Right renal cortex interstitium (tissue), 3 donors: ENCODE measurements around the gene NGRN. TPM values are rescaled to one million over a fixed set of nuclear protein-coding genes. Genes with fewer than 3 reads are reported as not detected.
"Not testable (repeated sequence)": the region's sequence is repeated elsewhere in the genome, so short reads cannot be mapped to it uniquely, and the experiment has no call there.

Source experiments
- DNase-seq, 3 donors: peaks; one replicate each; pipeline ENCODE4 v3.0.0-alpha.2; 2013; ENCODE audit warnings: low read depth in 3 of 3, low spot score in 2 of 3
- polyA plus RNA-seq, 3 donors: library from polyadenylated mRNA; unstranded; fragments of 120-200 nt; gene quantifications; one replicate each; pipeline ENCODE4 v1.2.1, GENCODE V29; 2013; ENCODE audit not compliant: insufficient read length in 3 of 3

The NGRN gene
- polyA plus RNA-seq, 3 donors = 122 to 129 (median 126) TPM

GRCh38 chr15:90271459-90272166 lies 6.1 kb downstream of the NGRN start:
- no peak for DNase-seq

- not testable (repeated sequence) for DNase-seq
Observed at GRCh38 chr15:90278467-90278866, 13.0 kb downstream of the NGRN start.

DNA sequence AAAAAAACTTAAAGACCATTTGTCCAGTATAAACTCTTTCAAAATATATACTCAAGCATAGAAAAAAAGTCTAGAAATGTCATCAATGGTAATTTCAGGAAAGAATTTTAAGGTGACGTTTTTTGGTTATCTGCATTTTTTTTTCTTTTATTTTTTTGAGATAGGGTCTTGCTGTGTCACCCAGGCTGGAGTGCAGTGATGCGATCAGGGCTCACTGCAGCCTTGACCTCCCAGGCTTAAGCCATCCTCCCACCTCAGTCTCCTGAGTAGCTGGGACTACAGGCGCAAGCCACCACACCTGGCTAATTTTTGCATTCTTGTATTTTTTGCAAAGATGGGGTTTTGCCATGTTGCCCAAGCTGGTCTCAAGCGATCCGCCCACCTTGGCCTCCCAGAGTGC lies 15.3 kb downstream of the NGRN start:
- DNase-seq = not testable (repeated sequence)

GRCh38 chr15:90281637-90282036 lies 16.2 kb downstream of the NGRN start:
- not testable (repeated sequence) for DNase-seq

- no peak for DNase-seq
Observed at GRCh38 chr15:90286678-90287077, 21.2 kb downstream of the NGRN start.

GRCh38 chr15:90287101-90287500 lies 21.6 kb downstream of the NGRN start:
- DNase-seq = no peak

DNA sequence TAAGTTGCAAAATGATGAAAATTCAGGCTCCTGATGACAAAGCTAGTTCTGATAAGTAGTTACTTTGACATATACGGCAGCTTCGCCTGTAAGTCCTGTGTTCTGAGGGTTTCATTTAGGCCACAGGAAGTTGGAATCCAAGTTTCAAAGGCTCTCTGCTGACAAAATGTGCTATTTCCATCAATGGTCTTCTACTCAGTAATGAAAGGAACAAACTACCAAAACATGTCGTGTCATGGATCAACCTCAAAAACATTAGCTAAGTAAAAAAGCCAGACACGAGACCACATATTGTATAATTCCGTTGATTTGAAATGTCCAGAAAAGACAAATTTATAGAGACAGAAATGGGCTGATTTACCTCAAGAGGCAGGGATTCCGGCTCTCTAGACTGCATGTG lies 22.5 kb downstream of the NGRN start:
- no peak for DNase-seq

- DNase-seq = no peak
Observed at GRCh38 chr15:90291679-90292356, 26.3 kb downstream of the NGRN start.

- not testable (repeated sequence) for DNase-seq
Observed at GRCh38 chr15:90293040-90293810, 27.8 kb downstream of the NGRN start.

DNA sequence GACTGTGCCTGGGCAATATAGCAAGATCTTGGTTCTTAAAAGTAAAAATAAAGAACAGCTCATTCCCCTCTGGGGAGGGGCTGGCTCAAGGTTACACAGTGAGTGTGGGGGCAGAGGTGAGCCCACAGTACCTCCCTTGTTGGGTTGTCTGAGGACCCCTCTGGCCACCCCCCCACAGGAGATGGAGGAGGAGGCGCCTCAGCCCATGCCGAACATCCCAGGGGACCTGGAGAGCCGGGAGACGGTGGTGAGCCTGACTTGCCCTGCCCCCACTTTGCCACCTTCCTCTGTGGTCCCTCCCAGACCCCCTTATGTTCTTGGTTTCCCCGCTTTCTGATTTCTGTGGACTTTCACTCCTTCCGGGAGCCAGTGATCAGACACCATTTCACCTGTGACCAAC lies 28.7 kb downstream of the NGRN start:
- no peak for DNase-seq

GRCh38 chr15:90294601-90295269 lies 29.3 kb downstream of the NGRN start:
- no peak for DNase-seq

GRCh38 chr15:90295270-90295648 lies 29.8 kb downstream of the NGRN start:
- no peak for DNase-seq

DNA sequence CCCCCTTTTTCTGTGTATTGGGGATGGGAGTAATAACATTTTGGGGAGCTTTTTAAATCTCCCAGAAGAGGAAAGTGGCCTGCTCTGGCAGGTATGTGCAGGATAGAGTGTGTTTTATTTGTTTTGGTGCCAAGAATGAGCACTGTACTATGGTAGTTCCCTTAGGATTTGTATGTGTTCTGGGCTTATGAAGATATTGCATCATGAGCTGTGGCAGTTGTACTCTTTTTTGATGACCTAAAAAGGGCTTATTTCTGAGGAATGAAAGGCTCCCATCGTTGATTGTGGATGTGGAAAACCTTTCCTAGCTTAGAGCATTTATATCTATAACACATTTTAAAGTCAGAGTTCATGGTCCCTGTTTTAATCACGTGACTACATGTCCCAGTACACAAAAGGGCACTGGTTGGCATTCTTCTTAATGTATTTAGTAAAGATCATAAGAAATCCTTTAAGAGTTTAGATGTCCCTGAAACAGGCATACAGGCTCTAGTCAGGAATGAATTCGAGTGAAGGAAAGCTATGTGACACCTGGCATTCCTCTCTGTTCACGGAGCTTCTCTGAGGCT lies 30.9 kb downstream of the NGRN start:
- not testable (repeated sequence) for DNase-seq

- no peak for DNase-seq
Observed at GRCh38 chr15:90297021-90297420, 31.5 kb downstream of the NGRN start.

GRCh38 chr15:90300541-90300940 lies 35.1 kb downstream of the NGRN start:
- no peak for DNase-seq

DNA sequence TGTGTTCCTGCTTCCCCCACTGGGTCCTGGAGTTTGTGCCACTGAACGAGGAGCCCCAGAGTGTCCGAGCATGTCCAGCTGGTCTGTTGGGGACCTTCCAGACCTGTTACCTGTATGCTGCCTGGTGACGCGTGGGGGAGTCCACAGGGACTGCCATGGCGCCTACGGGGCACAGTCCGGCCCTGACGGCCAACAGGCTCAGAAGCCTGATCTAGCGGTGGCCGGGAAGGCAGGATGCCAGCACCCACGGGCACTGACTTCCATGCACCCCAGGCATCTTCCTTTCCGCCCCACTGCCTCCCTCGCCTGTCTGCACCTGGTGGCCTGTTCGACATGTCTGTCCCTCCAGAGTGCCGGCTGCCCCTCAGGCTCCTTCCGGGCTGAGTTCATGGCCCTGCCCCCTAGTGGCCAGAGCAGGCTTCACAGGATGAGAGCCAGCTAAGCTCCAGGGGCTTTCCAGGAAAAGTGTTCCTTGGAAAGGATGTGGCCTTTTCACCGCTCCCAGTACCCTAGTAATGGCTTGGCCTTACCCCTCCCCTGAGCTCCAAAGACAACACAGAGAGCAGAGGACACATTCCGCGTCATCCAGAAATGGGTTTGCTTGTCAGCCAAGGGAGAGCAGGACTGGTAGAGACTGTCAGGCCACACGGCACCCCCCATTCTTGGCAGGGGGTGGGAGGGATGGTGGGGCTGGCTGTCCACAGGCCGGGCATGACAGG lies 35.7 kb downstream of the NGRN start:
- DNase-seq = no peak

DNA sequence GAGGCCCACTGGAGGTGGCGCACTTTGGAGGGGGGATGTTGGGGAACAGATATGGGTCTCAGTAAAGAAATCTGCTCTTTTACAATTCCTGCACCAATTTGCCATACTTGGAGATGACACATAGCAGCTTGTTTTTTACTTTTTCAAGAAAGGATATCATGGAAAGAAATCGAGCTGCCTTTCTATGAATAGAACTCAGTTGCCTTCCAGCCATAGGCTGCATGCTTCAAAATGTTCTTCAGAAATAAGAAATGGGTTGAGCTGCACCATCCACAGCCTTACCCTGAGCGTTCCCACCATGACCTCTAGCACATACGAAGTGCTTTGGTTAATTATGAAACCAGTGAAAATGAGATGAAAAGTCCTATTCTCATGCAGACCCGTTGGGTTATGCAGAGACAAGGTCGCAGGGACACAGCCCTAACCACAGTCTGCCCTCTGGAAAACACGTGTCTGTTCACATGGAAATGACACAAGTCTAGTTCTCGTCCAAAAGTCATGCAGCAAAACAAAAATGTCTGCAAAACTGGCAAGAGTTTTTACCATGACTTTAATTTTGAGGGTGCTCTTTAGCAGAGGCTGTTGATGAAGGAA lies 36.3 kb downstream of the NGRN start:
- DNase-seq = no peak

- DNase-seq = not testable (repeated sequence)
Observed at GRCh38 chr15:90305355-90305754, 39.9 kb downstream of the NGRN start.

GRCh38 chr15:90305932-90306331 lies 40.5 kb downstream of the NGRN start:
- DNase-seq = no peak

DNA sequence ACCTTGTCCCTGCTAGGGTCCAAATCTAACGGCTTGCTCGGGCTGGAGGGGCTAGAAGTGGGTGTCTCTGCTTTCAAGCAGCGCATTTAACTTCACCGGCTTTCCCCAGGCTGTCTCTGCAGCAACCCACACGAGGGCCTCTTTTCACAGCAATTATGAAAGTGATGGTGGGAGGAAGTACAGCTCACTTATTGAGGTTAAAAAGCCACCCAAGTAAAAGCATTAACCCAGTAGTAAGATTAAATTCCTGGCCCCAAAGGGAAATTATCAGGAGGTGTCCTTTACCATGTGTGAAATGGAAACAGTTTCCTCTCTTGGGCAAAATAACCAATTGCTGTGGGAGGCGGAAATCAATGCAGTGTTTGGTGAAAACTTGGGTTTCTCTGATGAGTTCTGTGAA lies 41.1 kb downstream of the NGRN start:
- no peak for DNase-seq
